Skin epidermis (tissue), 12 donors: ENCODE measurements around the gene EFHD2.
"Not testable (repeated sequence)": the region's sequence is repeated elsewhere in the genome, so short reads cannot be mapped to it uniquely, and the experiment has no call there.

Experiments used
- H3K27ac ChIP-seq, 21 experiments: fragments of 200-600 bp; sonication (generic) in 11 of 21; one replicate each; pipeline ENCODE4 v1.5.0; 2020; ENCODE audit warnings: mild to moderate bottlenecking in 3 of 21, inconsistent platforms in 2 of 21, moderate library complexity in 2 of 21
- H3K4me3 ChIP-seq, 7 experiments: fragments of 200-600 bp; sonication (generic) in 2 of 7; one replicate each; pipeline ENCODE4 v1.5.0; 2020; ENCODE audit warnings: inconsistent platforms in 2 of 7, mild to moderate bottlenecking in 2 of 7, moderate library complexity in 1 of 7

Gene EFHD2

DNA sequence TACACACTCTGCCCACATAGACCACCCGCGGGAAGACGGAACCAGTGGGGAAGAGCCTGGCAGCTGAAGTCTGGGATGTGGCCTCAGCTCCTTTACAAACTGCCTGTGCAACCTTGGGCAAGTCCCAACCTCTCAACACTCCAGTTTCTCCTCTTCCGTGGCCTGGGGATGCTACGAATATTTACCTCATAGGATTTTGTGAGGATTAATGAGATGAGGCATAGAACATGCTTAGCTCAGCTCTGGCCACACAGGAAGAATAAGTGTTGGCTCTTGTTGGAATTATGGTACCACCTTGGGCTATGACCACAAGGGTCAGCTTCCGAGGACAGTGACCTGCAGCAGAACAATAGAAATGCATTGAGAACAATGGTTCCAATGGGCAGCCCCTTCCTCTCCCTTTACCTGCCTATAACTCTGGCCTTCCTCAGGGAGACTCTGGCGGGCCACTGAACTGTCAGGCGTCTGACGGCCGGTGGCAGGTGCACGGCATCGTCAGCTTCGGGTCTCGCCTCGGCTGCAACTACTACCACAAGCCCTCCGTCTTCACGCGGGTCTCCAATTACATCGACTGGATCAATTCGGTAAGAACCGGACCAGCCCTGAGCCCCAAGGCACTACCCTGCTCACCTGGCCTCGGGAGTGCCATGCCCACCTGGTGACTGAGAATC lies 57.4 kb downstream of the EFHD2 start:
- H3K27ac ChIP-seq, H3K4me3 ChIP-seq: not testable (repeated sequence)

DNA sequence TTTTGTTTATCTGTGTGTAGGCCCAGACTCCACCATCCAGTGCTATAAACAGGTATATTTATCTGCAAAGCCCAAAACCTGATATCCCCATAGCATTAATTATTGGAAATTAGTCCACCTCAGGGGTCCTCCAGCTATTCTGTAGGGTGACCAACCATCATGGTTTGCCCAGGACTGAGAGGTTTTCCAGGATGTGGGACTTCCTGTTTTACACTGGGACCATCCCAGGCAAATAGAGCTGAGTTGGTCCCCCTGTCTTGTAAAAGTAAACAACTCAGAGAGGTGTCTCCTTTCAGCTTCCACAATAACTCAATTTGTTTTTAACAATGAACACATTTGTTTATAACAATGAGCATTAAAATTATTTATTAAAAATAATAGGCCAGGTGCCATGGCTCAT lies 58.5 kb downstream of the EFHD2 start:
- no peak overlapping the region for H3K4me3 ChIP-seq
- no peak overlapping the region for H3K27ac ChIP-seq

DNA sequence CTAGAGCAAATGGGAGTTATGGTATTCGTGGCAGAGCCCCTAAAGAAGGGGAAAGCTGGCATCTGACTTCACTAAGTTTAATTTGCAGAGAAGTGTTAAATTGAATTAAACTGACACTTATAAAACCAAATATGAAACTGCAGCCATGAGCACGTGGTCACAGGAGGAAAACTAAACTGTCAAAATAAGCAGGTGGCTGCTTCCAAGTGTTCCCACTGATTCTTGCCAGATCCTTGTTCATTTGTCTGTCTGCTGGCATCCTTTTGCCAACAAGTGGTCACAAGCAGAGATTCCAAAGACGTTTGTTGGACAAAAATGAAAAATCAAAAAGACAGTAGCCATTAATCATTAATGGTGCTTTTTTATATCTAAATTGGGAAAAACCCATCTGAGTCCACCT lies 59.7 kb downstream of the EFHD2 start:
- Histone ChIP-seq H3K27ac (no peak overlapping the region), H3K4me3 (no peak overlapping the region)

DNA sequence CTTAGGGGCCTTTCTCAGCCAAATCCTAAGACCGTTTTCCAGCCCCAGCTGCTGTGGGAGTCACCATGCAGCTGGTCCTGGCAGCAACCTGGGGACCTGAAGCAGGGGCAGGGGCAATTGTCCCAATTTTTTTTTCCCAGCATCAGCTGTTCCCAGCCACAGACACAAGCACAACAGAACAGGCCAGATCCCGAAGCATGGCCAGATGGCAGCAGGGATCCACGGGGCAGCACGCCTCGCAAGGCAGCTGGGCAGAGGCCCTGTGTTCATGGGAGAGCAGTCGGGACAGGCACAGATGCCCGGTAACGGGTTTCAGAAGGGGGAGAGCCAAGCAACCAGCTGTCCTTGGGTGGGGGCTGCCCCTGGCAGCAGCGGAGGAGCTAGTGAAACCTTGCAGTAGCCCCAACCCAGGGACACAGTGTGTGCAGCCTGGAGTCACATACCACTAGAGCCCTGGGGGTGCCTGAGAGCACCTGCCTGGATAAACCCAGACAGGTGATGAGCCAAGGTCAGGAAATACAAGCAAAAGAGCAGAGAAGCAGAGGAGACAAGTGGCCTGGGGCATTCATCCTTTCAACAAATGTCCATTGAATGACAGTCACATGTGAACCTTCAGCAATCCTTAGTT lies 60.2 kb downstream of the EFHD2 start:
- H3K27ac ChIP-seq, H3K4me3 ChIP-seq: not testable (repeated sequence)

DNA sequence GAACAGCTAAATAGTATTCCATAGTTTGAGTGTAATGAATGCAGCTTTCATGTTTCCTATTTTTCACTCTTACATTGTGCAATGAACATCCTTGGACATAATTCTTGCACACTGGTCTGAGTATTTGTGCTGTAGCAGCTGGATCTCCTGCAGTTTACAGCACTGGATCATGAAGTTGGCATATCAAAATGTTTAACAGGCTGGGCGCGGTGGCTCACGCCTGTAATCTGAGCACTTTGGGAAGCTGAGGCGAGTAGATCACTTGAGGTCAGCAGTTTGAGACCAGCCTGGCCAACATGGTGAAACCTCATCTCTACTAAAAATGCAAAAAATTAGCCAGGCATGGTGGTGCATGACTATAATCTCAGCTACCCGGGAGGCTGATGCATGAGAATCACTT lies 61.4 kb downstream of the EFHD2 start:
- H3K27ac ChIP-seq, H3K4me3 ChIP-seq: not testable (repeated sequence)

DNA sequence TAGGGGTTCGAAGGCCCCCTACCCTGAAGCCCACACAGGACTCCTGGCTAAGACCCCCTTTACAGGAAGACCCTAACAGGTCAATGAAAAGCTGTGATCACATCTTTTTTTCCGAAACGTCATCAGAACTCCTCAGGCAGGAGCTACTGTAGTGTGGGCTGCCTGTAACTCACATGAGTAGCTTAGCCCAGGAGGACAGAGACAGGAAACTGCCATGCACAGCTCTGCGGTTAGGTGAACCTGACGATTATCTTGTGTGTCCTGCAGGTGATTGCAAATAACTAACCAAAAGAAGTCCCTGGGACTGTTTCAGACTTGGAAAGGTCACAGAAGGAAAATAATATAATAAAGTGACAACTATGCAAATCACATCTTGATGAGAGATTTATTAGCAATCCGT lies 62.0 kb downstream of the EFHD2 start:
- not testable (repeated sequence) for H3K4me3 ChIP-seq, H3K27ac ChIP-seq

DNA sequence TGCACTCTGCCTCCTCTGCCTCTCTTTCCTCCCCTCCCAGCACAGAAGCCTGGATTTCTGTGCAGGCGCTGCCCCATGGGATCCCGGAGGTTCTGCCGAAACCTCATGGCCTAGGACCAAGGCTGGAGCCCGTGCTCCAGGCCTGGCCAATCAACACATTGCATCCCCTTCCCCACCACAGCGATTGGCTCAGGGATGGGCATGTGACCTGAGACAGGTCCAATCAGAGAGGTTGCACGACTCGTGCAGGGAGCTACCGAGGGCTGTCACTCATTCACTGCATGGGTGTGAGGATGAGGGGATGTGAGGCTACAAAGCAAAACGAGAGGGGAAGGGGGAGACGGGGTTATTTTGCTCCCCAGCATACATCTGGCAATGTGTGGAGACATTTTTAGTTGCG lies 62.9 kb downstream of the EFHD2 start:
- Histone ChIP-seq H3K4me3 (no peak overlapping the region), H3K27ac (no peak overlapping the region)

DNA sequence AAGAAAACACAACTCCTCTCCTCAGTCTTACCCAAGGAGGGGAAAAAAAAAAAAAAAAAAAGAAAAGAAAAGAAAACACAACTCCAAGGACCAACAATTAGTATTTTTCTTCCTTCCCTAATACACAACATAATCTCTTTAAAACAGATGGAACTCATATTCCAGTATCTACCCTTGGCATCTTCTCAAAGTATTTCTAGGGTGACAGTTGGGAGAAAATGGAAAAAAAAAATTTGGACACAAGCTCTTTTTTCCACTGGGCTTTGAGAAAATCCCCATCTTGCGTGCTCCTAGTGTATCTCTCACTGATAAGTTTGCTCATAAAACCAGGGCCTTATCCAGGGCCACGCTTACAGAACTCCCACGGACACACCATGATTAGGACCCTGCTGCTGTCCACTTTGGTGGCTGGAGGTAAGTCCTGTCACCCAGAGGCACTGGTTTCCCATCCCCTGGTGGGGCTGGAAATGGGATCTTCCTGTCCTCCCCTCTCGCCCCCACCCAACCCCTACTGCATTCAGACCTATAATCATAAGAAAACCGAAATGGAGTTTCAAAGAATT lies 66.1 kb downstream of the EFHD2 start, which contains the start of gene CELA2B:
CELA2B (plus strand) TSS at position 353 of the 563 bp plus-strand sequence; CDS start at position 375, 22 bp downstream.
- no peak within 1 kb of the TSS for H3K4me3 ChIP-seq
- H3K27ac ChIP-seq, result no peak within 1 kb of the TSS

DNA sequence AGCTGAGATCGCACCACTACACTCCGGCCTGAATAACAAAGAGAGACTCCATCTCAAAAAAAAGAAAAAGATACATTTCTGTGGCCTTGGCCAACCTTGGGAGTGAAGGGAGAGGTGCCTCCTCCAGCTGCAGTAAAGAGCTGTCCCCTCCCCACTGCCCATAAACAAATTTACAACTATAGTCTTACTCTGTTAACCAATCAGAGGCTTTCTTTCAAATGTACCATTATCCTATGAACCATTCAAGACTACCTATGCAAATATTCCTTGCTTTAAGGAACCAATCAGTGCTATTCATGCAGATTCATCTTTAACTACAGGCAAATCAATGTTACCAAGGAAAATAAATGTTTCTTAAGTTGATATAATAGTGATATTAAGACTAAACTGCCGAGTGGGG lies 67.2 kb downstream of the EFHD2 start:
- Histone ChIP-seq H3K4me3 (no peak overlapping the region), H3K27ac (no peak overlapping the region)

DNA sequence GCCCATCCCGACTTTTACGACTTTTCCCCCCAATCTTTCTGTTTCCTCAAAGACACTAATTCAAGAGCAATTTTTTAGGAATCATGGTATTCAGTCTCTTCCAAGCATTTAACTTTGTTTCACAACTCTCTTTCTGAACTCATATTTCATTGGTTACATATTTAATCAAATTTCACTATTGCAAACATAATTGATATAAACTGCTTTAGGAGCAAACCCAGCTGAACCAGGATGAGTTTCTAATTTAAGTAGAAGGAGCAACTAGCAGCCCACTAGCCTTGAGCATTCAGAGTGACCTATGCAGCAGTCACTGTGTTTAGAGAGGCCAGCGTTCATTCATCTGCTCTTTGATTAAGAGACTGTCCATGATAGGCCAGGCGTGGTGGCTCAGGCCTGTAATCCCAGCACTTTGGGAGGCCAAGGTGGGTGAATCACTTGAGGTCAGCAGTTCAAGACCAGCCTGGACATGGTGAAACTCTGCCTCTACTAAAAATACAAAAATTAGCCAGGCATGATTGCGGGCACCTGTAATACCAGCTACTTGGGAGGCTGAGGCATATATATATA lies 68.0 kb downstream of the EFHD2 start:
- no peak overlapping the region for H3K27ac ChIP-seq
- H3K4me3 ChIP-seq, result no peak overlapping the region
